GM23248 (cell line): Measurements from ENCODE around the gene SPEG. TPM values are rescaled to one million over a fixed set of nuclear protein-coding genes. Genes with fewer than 3 reads are reported as not detected.

Experiments used
- DNase-seq: peaks from one replicate; pipeline ENCODE4 v3.0.0-alpha.2; 2015
- H2AFZ ChIP-seq: fragments of 200-600 bp; sonication (generic); 2 replicates; pipeline ENCODE4 v1.6.1; 2016; ENCODE audit warnings: antibody characterized with exemption
- H3F3A ChIP-seq: fragments of 200-600 bp; sonication (generic); 2 replicates; pipeline ENCODE4 v1.6.1; 2016; ENCODE audit warnings: mild to moderate bottlenecking, antibody characterized with exemption, mixed run types; ENCODE audit not compliant: insufficient read depth
- H3K27ac ChIP-seq: fragments of 200-600 bp; sonication (generic); 2 replicates; pipeline ENCODE4 v1.5.1; 2016; ENCODE audit warnings: mild to moderate bottlenecking
- H3K27me3 ChIP-seq: fragments of 200-600 bp; sonication (generic); replicated peaks from 2 replicates; pipeline ENCODE4 v1.6.1; 2016; ENCODE audit warnings: mild to moderate bottlenecking; ENCODE audit not compliant: insufficient read depth
- H3K36me3 ChIP-seq: fragments of 200-600 bp; sonication (generic); 2 replicates; pipeline ENCODE4 v1.6.1; 2016; ENCODE audit warnings: low read depth, mild to moderate bottlenecking
- H3K4me1 ChIP-seq: fragments of 200-600 bp; sonication (generic); 2 replicates; pipeline ENCODE4 v1.6.1; 2016; ENCODE audit warnings: mild to moderate bottlenecking; ENCODE audit not compliant: insufficient read depth
- H3K4me2 ChIP-seq: fragments of 200-600 bp; sonication (generic); one replicate; pipeline ENCODE4 v1.6.1; 2016; ENCODE audit warnings: mild to moderate bottlenecking; ENCODE audit not compliant: unreplicated experiment
- H3K4me3 ChIP-seq: fragments of 200-600 bp; sonication (generic); 2 replicates; pipeline ENCODE4 v1.5.1; 2016; ENCODE audit warnings: mild to moderate bottlenecking
- H3K79me2 ChIP-seq: fragments of 200-600 bp; sonication (generic); 2 replicates; pipeline ENCODE4 v1.6.1; 2016; ENCODE audit warnings: mild to moderate bottlenecking; ENCODE audit not compliant: insufficient read depth
- H3K9ac ChIP-seq: fragments of 200-600 bp; sonication (generic); 2 replicates; pipeline ENCODE4 v1.6.1; 2016; ENCODE audit warnings: mild to moderate bottlenecking
- H3K9me2 ChIP-seq: fragments of 200-600 bp; sonication (generic); 2 replicates; pipeline ENCODE4 v1.6.1; 2016; ENCODE audit warnings: mixed run types, mild to moderate bottlenecking, moderate library complexity; ENCODE audit not compliant: insufficient read depth
- H3K9me3 ChIP-seq: fragments of 200-600 bp; sonication (generic); one replicate; pipeline ENCODE4 v1.6.1; 2017; ENCODE audit warnings: low read depth
- H4K20me1 ChIP-seq: fragments of 200-600 bp; sonication (generic); 2 replicates; pipeline ENCODE4 v1.6.0; 2016; ENCODE audit not compliant: insufficient read depth
- EZH2 ChIP-seq: fragments of 200-600 bp; sonication (generic); IDR thresholded peaks from 2 replicates; pipeline ENCODE4 v1.6.1; 2018; ENCODE audit warnings: antibody characterized with exemption, mild to moderate bottlenecking; ENCODE audit not compliant: insufficient read depth, poor library complexity, severe bottlenecking
- EZH2phosphoT487 ChIP-seq: fragments of 200-600 bp; sonication (generic); IDR thresholded peaks from 2 replicates; pipeline ENCODE4 v1.6.1; 2018; ENCODE audit warnings: antibody characterized with exemption, moderate library complexity, mild to moderate bottlenecking, low read depth; ENCODE audit not compliant: insufficient read depth
- WGBS, 2 experiments: methylation state at CpG; one replicate each; pipeline ENCODE4 v1.1.6; 2015 to 2017; ENCODE audit warnings: low lambda C conversion rate in 2 of 2, low coverage in 1 of 2; ENCODE audit errors: missing lambda C conversion rate in 2 of 2; 5-methylcytosine and 5-hydroxymethylcytosine counted together
- in situ Hi-C: fragments of 300-500 bp; cut with MboI; formaldehyde crosslinking; loops from 2 replicates; pipeline ENCODE4 v1.15.0; 2020
- polyA plus RNA-seq: library from polyadenylated mRNA; unstranded; fragments of >200 nt; fragmentation: Nextera tagmentation; extraction: Ambion mirVana; gene quantifications from 2 replicates; pipeline ENCODE4 v1.2.1, GENCODE V29; 2016
- total RNA-seq: library from RNA; depleted of rRNA; stranded (reverse); fragments of >200 nt; shearing (Covaris generic); gene quantifications from 2 replicates; pipeline ENCODE4 v1.2.3, GENCODE V29; 2014

Gene SPEG
- total and polyA plus RNA-seq, 2 experiments from 2014 or later: 9.4 to 26.5 TPM

- in situ Hi-C loops: no loop called here
- TF ChIP-seq EZH2phosphoT487: no peak
- TF ChIP-seq EZH2: no peak
- no peaks in the 10 kb centered on the region for H3K36me3 ChIP-seq
- H4K20me1 ChIP-seq: no peaks in the 10 kb centered on the region
- H3K4me2 ChIP-seq: peak overlapping the region; percentile 80
- peaks cover 5% of the 10 kb centered on the region; the same call in 1 of the 2 replicates for H3F3A ChIP-seq
- no peak overlapping the region for H3K27ac ChIP-seq
- WGBS, 2 experiments: 72 to 86% methylated on average over 5 to 8 of the region's 8 CpGs
- no peak overlapping the region for H3K4me3 ChIP-seq
- H3K79me2 ChIP-seq: no peaks in the 10 kb centered on the region
- H2AFZ ChIP-seq: no peak overlapping the region
- no peaks in the 10 kb centered on the region for H3K27me3 ChIP-seq
- no peaks in the 10 kb centered on the region for H3K9me2 ChIP-seq
- H3K9me3 ChIP-seq: no peaks in the 10 kb centered on the region
- no peak overlapping the region for H3K9ac ChIP-seq
- DNase-seq: no peak
- H3K4me1 ChIP-seq: peaks cover 19% of the 10 kb centered on the region
These were observed 85.4 kb downstream of the SPEG start for GRCh38 chr2:219520079-219520478.

- Histone ChIP-seq H3K9me2 (no peaks in the 10 kb centered on the region), H3K4me2 (peak overlapping the region; percentile 80), H2AFZ (peak overlapping the region; percentile 53), H4K20me1 (no peaks in the 10 kb centered on the region), H3K36me3 (no peaks in the 10 kb centered on the region), H3K4me3 (peak overlapping the region; percentile 41), H3K9me3 (no peaks in the 10 kb centered on the region), H3K79me2 (no peaks in the 10 kb centered on the region), H3K9ac (peak overlapping the region; percentile 60), H3K27ac (peak overlapping the region; percentile 70), H3K4me1 (peaks cover 19% of the 10 kb centered on the region), H3F3A (peaks cover 5% of the 10 kb centered on the region; the same call in 1 of the 2 replicates), H3K27me3 (no peaks in the 10 kb centered on the region)
- WGBS, 2 experiments: 18% methylated on average over 14 of the region's 14 CpGs
- in situ Hi-C loops: no loop called here
- DNase-seq: peak; percentile 84
- TF ChIP-seq EZH2 (no peak), EZH2phosphoT487 (no peak)
These were observed 86.6 kb downstream of the SPEG start for GRCh38 chr2:219521066-219521880.

- in situ Hi-C loops: no loop called here
- Histone ChIP-seq H3F3A (peaks cover 5% of the 10 kb centered on the region; the same call in 1 of the 2 replicates), H3K4me2 (peak overlapping the region; percentile 80), H3K9ac (peak overlapping the region; percentile 60), H3K27me3 (0 out of 2 replicates have a peak, but pooled peaks cover under 1% of the 10 kb centered on the region), H3K36me3 (no peaks in the 10 kb centered on the region), H3K9me2 (no peaks in the 10 kb centered on the region), H2AFZ (peak overlapping the region; percentile 74), H3K27ac (peak overlapping the region; percentile 70), H4K20me1 (no peaks in the 10 kb centered on the region), H3K9me3 (no peaks in the 10 kb centered on the region), H3K79me2 (no peaks in the 10 kb centered on the region), H3K4me3 (peak overlapping the region; percentile 56), H3K4me1 (peaks cover 19% of the 10 kb centered on the region)
- TF ChIP-seq EZH2phosphoT487: no peak
- TF ChIP-seq EZH2: no peak
- DNase-seq: peak; percentile 94
- WGBS, 2 experiments: 2 to 3% methylated on average over 34 to 64 of the region's 70 CpGs
These were observed 87.7 kb downstream of the SPEG start for GRCh38 chr2:219522111-219523030.

GRCh38 chr2:219523031-219523671 lies 88.5 kb downstream of the SPEG start:
- Histone ChIP-seq H3K4me1 (peaks cover 19% of the 10 kb centered on the region), H3F3A (peaks cover 5% of the 10 kb centered on the region; the same call in 1 of the 2 replicates), H3K9me2 (no peaks in the 10 kb centered on the region), H3K27me3 (peaks cover 6% of the 10 kb centered on the region; the same call in 1 of the 2 replicates), H3K79me2 (no peaks in the 10 kb centered on the region), H3K4me2 (peak overlapping the region; percentile 42), H3K9ac (peak overlapping the region; percentile 60), H2AFZ (peak overlapping the region; percentile 74), H3K9me3 (no peaks in the 10 kb centered on the region), H3K27ac (no peak overlapping the region), H4K20me1 (no peaks in the 10 kb centered on the region), H3K36me3 (no peaks in the 10 kb centered on the region), H3K4me3 (peak overlapping the region; percentile 56)
- 56 to 63% methylated on average over 17 to 24 of the region's 24 CpGs for WGBS, 2 experiments
- in situ Hi-C loops: no loop called here
- no peak for DNase-seq
- TF ChIP-seq EZH2: no peak
- TF ChIP-seq EZH2phosphoT487: no peak
